Measurements from ENCODE around the gene CDH12. TPM values are rescaled to one million over a fixed set of nuclear protein-coding genes. Genes with fewer than 3 reads are reported as not detected.

CDH12 gene
- total and polyA plus RNA-seq, 2 donors (not counting 3 experiments of a cell fraction or from before 2014, with no cell fraction given), result 0.03 TPM; not detected in 1

GRCh38 chr5:22844155-22844554, 9.0 kb downstream of the CDH12 start:
- Histone ChIP-seq H3K9me1 (replicated peaks; ENCODE audit: control insufficient read depth, extremely low read depth, insufficient read depth, low read length) (no peaks in the 10 kb centered on the region), H3K4me2 (ENCODE audit: insufficient read depth, low read length) (no peak overlapping the region), H3K4me3 (replicated peaks in 1 of 3; ENCODE audit: insufficient read depth in 1 of 3, low read depth in 1 of 3, low read length in 3 of 3) (no peak overlapping the region), H2AFZ (ENCODE audit: low read depth, low read length) (no peak overlapping the region), H3K9me3 (replicated peaks; ENCODE audit: control insufficient read depth, insufficient read depth, low read length) (no peaks in the 10 kb centered on the region), H3K9ac (replicated peaks; ENCODE audit: extremely low read depth, insufficient read depth, low read length) (no peak overlapping the region), H3K36me3 (ENCODE audit: control insufficient read depth in 2 of 2, extremely low read depth in 1 of 2, insufficient read depth in 2 of 2, low read length in 2 of 2) (no peaks in the 10 kb centered on the region), H4K20me1 (replicated peaks; ENCODE audit: control insufficient read depth, extremely low read depth, insufficient read depth, low read length) (no peaks in the 10 kb centered on the region), H3K79me2 (ENCODE audit: control insufficient read depth, insufficient read depth, low read length) (no peaks in the 10 kb centered on the region), H3K27ac (ENCODE audit: insufficient read depth, low read depth, low read length) (no peak overlapping the region), H3K27me3 (ENCODE audit: control insufficient read depth in 2 of 2, insufficient read depth in 2 of 2, low read length in 2 of 2) (no peaks in the 10 kb centered on the region), H3K4me1 (ENCODE audit: control insufficient read depth, extremely low read depth, insufficient read depth, low read length) (no peaks in the 10 kb centered on the region)
- BruUV-seq (replicated peaks), result no TSS peak
- intact Hi-C loops (cut with micrococcal nuclease), result no loop called here
- DNase-seq (ENCODE audit: low read depth, low spot score), result no peak
- POLR2A ChIA-PET, result no interaction called here
- TF ChIP-seq POLR2A (IDR thresholded peaks at IDR 0.05; ENCODE audit: low read depth, low read length) (no peak), CTCF (IDR thresholded peaks at IDR 0.05; ENCODE audit: extremely low read depth in 1 of 2, insufficient read depth in 1 of 2, low read depth in 1 of 2, low read length in 2 of 2) (no peak), MYC (IDR thresholded peaks at IDR 0.05; ENCODE audit: low read depth, low read length) (no peak), POLR2AphosphoS5 (IDR thresholded peaks at IDR 0.05; ENCODE audit: insufficient read depth, low read depth, low read length) (no peak), JUN (IDR thresholded peaks at IDR 0.05; ENCODE audit: borderline replicate concordance, insufficient read depth, insufficient read length, low read depth) (no peak), GATA2 (IDR thresholded peaks at IDR 0.05; ENCODE audit: insufficient read depth, insufficient read length, low read depth, low read length) (no peak), EZH2 (IDR thresholded peaks at IDR 0.05; ENCODE audit: borderline replicate concordance, low read depth, low read length, severe bottlenecking) (no peak), FOS (IDR thresholded peaks at IDR 0.05; ENCODE audit: borderline replicate concordance, insufficient read depth, low read length) (no peak)
- TF ChIP-seq, protein P1, sequence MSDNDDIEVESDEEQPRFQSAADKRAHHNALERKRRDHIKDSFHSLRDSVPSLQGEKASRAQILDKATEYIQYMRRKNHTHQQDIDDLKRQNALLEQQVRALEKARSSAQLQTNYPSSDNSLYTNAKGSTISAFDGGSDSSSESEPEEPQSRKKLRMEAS (IDR thresholded peaks at IDR 0.05; ENCODE audit: insufficient read depth, insufficient read length), result no peak
- CTCF ChIA-PET, result no interaction called here
- no peak for FAIRE-seq
- dilution Hi-C loops (cut with MboI; ENCODE audit: extremely low pct_ligation_motif_present, low sequenced_read_pairs), result no loop called here

Measured in endothelial cell of umbilical vein (primary cell).